ENCODE measurements around the gene PDCD1LG2. TPM values are rescaled to one million over a fixed set of nuclear protein-coding genes. Genes with fewer than 3 reads are reported as not detected.

The PDCD1LG2 gene
- total and polyA plus RNA-seq, 2 of the 8 experiments (the other 6 are each of a cell fraction or from before 2014, with no cell fraction given), result not detected

DNA sequence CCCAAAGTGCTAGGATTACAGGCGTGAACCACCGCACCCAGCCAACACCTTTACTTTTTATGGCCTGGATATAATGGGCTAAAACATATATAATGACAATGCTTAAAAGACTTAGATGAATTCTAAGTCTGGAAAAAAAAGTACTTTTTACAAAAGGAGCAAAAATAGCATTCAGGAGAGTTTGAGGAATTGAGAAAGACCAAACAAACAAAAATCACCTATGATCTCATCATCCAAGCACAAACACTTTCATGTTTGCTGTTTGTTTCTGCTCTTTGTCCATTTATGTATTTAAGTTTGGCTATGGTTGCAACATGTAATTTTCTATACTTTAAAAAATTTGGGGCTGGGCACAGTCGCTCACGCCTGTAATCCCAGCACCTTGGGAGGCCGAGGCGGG, 63.8 kb downstream of the PDCD1LG2 start:
- Histone ChIP-seq H4K20me1 (replicated peaks in 1 of 2; ENCODE audit: control insufficient read depth in 1 of 2, insufficient read depth in 2 of 2, low read length in 2 of 2) (no peaks in the 10 kb centered on the region), H2BK15ac (ENCODE audit: low read length) (no peak overlapping the region), H4K91ac (replicated peaks; ENCODE audit: insufficient read length, low read length) (no peak overlapping the region), H4K8ac (ENCODE audit: extremely low read depth, insufficient read depth, low read length) (no peak overlapping the region), H2BK5ac (ENCODE audit: low read depth, low read length) (no peak overlapping the region), H3K14ac (ENCODE audit: insufficient read length) (no peak overlapping the region), H3K56ac (replicated peaks; ENCODE audit: insufficient read length, low read depth, low read length) (no peak overlapping the region), H3K23me2 (ENCODE audit: low read depth, low read length) (no peaks in the 10 kb centered on the region), H2AFZ (ENCODE audit: low read length) (no peak overlapping the region), H3K4me1 (replicated peaks in 1 of 4; ENCODE audit: control insufficient read depth in 3 of 4, insufficient read depth in 4 of 4, low read length in 3 of 4) (no peaks in the 10 kb centered on the region), H3K36me3 (ENCODE audit: control insufficient read depth in 2 of 4, insufficient read depth in 4 of 4, low read length in 3 of 4) (no peaks in the 10 kb centered on the region), H3K18ac (ENCODE audit: extremely low read depth, low read length) (no peak overlapping the region), H3K23ac (ENCODE audit: insufficient read length) (no peak overlapping the region), H3K4me2 (ENCODE audit: insufficient read depth in 1 of 2, low read depth in 2 of 2, low read length in 2 of 2) (no peak overlapping the region), H3K4ac (replicated peaks; ENCODE audit: insufficient read length, low read depth, low read length) (no peak overlapping the region), H3K27me3 (replicated peaks in 1 of 4; ENCODE audit: control insufficient read depth in 3 of 4, extremely low read depth in 1 of 4, insufficient read depth in 3 of 4, low read length in 3 of 4) (no peaks in the 10 kb centered on the region), H2BK20ac (ENCODE audit: low read length) (no peak overlapping the region), H4K5ac (ENCODE audit: insufficient read length, low read depth, low read length) (no peak overlapping the region), H2BK12ac (ENCODE audit: low read depth, low read length) (no peak overlapping the region), H3K79me1 (ENCODE audit: low read depth, low read length) (no peaks in the 10 kb centered on the region), H2BK120ac (replicated peaks; ENCODE audit: low read depth, low read length) (no peak overlapping the region), H2AK5ac (ENCODE audit: low read depth, low read length) (no peak overlapping the region), H3K79me2 (ENCODE audit: control insufficient read depth in 1 of 2, insufficient read depth in 2 of 2, low read length in 2 of 2) (no peaks in the 10 kb centered on the region), H3K4me3 (ENCODE audit: extremely low read depth in 1 of 4, insufficient read depth in 2 of 4, low read depth in 3 of 4, low read length in 4 of 4) (no peak overlapping the region), H3K9ac (replicated peaks in 1 of 4; ENCODE audit: extremely low read depth in 1 of 4, low read depth in 3 of 4, low read length in 3 of 4) (no peak overlapping the region), H3K9me3 (ENCODE audit: insufficient read depth in 2 of 2, low read depth in 1 of 2, low read length in 1 of 2) (no peaks in the 10 kb centered on the region), H3K27ac (ENCODE audit: low read depth, low read length) (no peak overlapping the region)
- DNase-seq (ENCODE audit: low read depth in 1 of 2, low spot score in 2 of 2), result no peak
- no peak for TF ChIP-seq CBX8 (IDR thresholded peaks at IDR 0.05; ENCODE audit: borderline replicate concordance, low read depth, low read length)
- TF ChIP-seq POU5F1 (IDR thresholded peaks at IDR 0.05; ENCODE audit: low read depth, low read length), result no peak
- TF ChIP-seq SIN3A (conservative IDR thresholded peaks at IDR 0.05 in 1 of 2, IDR thresholded peaks at IDR 0.05 in 1 of 2; ENCODE audit: low read depth in 1 of 2, low read length in 2 of 2), result no peak
- TF ChIP-seq EZH2 (IDR thresholded peaks at IDR 0.05; ENCODE audit: low read depth, low read length, severe bottlenecking), result no peak
- TF ChIP-seq SP2 (IDR thresholded peaks at IDR 0.05; ENCODE audit: low read length), result no peak
- TF ChIP-seq TCF12 (IDR thresholded peaks at IDR 0.05; ENCODE audit: low read depth, low read length), result no peak
- no peak for TF ChIP-seq KDM1A (IDR thresholded peaks at IDR 0.05; ENCODE audit: borderline replicate concordance, low read length)
- no peak for TF ChIP-seq TAF1 (IDR thresholded peaks at IDR 0.05; ENCODE audit: low read depth, low read length)
- no peak for TF ChIP-seq SP1 (IDR thresholded peaks at IDR 0.05; ENCODE audit: low read depth, low read length)
- TF ChIP-seq CEBPB (IDR thresholded peaks at IDR 0.05; ENCODE audit: low read depth, low read length), result no peak
- no peak for TF ChIP-seq CREB1 (IDR thresholded peaks at IDR 0.05)
- ChIA-PET POLR2A (ENCODE audit: partially characterized antibody) (no interaction called here), CTCF (ENCODE audit: partially characterized antibody) (interaction anchor here (1.1 to 2.2 kb wide), 4 partner anchors 9 to 1036 kb away, joined by 3 to 7 read pairs (median 4); no protein-coding TSS in a partner anchor)
- 95% methylated on average over 6 of the region's 6 CpGs; no CpG with 5 or more reads in 1 of the 2 experiments for WGBS, 2 experiments (ENCODE audit: extremely low coverage in 1 of 2, insufficient coverage in 1 of 2, insufficient read length in 1 of 2, insufficient replicate concordance in 2 of 2, low coverage in 1 of 2, low lambda C conversion rate in 2 of 2, missing lambda C conversion rate in 1 of 2)
- FAIRE-seq, result no peak
